Activated T-cell treated with anti-CD3 and anti-CD28 coated beads, Interleukin-2, amount 50 U/mL, for 48 hours (primary cell): ENCODE data around the gene MRC2.
"Not testable (repeated sequence)": the region's sequence is repeated elsewhere in the genome, so short reads cannot be mapped to it uniquely, and the experiment has no call there.

Experiments
- DNase-seq, 2 experiments: peaks; one replicate each; pipeline ENCODE4 v3.0.0-alpha.2; 2020

MRC2 gene, protein sequence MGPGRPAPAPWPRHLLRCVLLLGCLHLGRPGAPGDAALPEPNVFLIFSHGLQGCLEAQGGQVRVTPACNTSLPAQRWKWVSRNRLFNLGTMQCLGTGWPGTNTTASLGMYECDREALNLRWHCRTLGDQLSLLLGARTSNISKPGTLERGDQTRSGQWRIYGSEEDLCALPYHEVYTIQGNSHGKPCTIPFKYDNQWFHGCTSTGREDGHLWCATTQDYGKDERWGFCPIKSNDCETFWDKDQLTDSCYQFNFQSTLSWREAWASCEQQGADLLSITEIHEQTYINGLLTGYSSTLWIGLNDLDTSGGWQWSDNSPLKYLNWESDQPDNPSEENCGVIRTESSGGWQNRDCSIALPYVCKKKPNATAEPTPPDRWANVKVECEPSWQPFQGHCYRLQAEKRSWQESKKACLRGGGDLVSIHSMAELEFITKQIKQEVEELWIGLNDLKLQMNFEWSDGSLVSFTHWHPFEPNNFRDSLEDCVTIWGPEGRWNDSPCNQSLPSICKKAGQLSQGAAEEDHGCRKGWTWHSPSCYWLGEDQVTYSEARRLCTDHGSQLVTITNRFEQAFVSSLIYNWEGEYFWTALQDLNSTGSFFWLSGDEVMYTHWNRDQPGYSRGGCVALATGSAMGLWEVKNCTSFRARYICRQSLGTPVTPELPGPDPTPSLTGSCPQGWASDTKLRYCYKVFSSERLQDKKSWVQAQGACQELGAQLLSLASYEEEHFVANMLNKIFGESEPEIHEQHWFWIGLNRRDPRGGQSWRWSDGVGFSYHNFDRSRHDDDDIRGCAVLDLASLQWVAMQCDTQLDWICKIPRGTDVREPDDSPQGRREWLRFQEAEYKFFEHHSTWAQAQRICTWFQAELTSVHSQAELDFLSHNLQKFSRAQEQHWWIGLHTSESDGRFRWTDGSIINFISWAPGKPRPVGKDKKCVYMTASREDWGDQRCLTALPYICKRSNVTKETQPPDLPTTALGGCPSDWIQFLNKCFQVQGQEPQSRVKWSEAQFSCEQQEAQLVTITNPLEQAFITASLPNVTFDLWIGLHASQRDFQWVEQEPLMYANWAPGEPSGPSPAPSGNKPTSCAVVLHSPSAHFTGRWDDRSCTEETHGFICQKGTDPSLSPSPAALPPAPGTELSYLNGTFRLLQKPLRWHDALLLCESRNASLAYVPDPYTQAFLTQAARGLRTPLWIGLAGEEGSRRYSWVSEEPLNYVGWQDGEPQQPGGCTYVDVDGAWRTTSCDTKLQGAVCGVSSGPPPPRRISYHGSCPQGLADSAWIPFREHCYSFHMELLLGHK (N-terminal part only)

DNA sequence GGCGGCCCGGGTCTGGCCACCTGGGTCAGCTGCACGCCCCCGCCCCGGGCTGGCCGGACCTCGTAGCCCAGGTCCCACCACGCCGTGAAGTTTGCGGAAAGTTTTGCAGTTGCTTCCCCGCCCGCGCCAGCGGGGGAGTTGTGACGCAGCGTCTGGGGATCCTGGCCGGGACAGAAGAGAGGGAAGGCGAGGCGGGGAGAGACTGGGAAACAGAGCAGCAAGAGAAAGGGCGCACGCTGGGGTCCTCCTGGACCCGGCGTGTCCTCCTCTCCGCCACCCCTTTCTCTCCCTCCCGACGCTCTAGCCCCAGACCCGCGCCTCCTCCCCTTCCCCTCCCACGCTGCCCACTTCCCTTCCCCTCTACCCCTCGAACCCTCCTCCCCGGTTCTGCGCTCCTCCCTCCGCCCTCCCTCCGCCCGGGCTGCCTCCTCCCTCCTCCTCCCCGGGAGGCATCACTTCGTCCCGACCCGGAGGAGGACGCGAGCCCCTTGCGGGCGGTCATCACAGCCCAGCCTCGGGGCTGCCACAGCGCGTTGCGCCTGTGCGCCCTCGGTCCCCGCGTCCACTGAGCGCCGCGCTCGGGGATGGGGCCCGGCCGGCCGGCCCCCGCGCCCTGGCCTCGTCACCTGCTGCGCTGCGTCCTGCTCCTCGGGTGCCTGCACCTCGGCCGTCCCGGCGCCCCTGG is at the start of gene MRC2:
Gene MRC2 (plus strand): TSS at position 452 of the 685 bp plus-strand sequence. CDS start 133 bp downstream, at position 585.
- peak; percentile 66 to 74 for DNase-seq

DNA sequence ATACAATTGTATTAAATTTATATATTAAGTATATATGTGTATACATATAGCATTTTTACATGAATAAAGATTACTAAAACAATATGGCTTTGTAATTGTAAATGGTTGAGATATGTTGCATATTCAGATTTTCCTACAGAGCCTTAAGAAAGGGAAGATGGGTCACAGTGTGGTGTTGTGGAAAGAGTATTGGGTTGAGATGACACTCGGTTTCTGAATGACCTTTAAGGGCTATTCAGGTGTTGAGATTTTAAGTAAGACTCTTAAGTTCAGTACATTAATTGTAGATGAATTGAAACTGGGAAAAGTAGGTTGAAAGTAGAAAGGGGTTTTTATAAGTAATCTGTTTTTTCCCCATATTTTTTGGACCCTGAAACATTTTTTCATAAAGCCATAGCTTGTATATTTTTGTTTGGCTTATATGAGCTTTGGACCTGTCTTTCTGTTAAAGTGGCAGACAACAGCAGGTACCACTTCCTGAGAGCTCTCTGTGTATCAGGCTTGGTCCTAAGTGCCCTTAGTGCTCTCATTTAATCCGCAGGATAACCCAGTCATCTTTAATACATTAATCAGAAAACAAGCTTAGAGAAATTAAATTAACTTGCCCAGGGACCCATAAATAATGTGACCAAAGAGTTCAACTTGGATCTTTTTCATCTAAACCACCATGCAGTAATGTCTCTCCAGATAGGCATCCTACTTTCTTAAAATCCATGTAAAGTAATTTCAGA is 48.5 kb upstream of the MRC2 start:
- no peak for DNase-seq

DNA sequence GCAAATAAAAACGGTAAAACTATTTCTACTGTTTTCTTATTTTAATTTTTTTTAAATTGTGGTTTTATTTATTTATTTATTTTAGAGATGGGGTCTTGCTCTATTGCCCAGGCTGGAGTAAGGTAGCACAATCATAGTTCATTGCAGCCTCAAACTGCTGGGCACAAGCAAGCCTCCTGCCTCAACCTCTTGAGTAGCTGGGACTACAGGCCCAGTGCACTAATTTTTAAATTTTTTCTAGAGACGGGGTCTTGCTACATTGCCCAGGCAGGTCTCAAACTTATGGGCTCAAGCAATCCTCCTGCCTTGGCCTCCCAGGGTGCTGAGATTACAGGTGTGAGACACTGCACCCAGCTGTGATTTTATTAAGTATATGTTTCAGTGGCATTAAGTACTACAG is 46.5 kb upstream of the MRC2 start:
- no peak for DNase-seq

GRCh38 chr17:62581764-62582163 is 45.7 kb upstream of the MRC2 start:
- DNase-seq, result no peak

DNA sequence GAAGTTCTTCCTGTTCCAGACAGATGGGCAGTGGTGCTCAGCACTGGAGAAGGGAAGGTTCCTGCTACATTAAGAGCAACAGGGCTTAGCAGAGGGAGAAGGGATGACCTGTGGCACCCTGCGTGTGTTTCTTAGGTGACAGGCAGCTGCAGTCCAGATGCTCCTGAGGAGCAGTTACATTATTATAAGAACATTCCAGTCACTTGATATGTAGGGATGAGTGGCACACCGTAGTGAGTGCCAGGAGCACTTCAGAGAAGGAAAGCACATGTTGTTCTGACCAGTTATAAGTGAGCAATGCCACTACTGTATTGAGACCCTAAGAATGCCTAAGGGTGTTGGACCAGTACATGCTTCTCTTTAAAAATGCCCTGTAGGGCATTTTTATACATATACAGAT is 39.9 kb upstream of the MRC2 start:
- DNase-seq, result no peak

DNA sequence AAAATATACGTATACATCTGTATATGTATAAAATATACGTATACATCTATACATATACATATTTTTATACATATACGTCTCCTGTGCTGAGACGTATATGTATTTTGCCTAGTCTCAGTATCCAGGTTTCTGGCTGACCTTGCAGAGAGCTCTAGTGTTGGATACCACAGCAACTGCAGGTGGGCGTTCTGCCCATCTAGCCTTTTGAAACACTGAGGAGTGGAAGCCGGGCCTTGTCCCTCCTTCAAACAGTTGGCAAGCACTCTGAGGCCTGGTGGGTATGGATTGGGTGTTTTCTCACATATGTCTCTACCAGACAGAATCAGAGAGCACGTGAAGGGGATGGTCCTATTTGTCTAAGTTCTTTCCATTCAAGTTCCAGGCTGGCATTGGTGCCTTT is 39.4 kb upstream of the MRC2 start:
- DNase-seq, result no peak

GRCh38 chr17:62591333-62591732 is 36.1 kb upstream of the MRC2 start:
- no peak for DNase-seq

DNA sequence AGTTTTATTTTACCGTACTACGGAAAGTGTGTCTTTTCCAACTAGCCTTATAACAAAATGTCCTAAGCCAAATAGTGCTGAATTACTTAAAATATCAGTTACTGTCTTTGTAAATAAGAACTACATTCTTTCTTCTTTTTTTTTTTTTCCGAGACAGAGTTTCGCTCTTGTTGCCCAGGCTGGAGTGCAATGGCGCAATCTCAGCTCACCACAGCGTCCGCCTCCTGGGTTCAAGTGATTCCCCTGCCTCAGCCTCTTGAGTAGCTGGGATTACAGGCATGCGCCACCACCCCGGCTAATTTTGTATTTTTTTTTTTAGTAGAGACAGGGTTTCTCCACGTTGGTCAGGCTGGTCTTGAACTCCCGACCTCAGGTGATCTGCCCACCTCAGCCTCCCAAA is 35.6 kb upstream of the MRC2 start:
- DNase-seq, result not testable (repeated sequence)

GRCh38 chr17:62592341-62593099 is 35.0 kb upstream of the MRC2 start:
- DNase-seq, result no peak

DNA sequence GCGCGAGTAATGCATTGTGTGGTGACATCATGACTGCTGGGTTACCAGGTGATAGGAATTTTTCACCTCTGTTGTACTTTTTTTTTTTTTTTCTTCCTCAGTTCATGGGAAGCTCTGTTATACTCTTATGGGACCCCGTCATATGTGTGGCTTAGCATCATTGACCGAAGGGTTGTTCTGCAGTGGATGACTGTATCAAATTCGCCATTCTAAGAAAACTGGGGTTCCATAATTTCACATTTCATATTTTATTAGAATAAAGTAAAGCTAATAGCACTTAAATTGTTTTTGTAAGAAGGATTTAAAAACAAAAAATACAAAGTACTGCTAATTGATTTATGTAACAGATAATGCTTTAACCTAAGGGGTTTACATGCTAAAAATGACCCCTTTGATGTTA is 32.0 kb upstream of the MRC2 start:
- DNase-seq, result no peak

DNA sequence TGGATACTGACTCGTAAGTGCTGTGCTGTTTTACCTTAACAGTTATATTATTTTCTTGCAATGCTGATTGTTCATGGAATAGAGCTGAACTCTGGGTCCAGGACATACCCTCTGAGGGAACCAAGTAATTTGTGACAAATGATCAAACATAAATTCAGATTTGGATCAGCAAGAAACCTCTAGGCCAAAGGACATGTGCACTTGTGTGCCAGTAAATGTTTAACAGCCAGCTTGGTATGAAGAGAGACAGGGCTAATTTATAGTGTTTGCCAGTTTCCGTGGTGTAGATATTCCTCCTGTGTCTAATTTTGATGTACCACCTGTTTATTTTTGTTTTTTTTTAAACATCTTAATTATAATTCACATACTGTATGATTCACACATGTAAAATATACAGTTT is 30.8 kb upstream of the MRC2 start:
- no peak for DNase-seq

DNA sequence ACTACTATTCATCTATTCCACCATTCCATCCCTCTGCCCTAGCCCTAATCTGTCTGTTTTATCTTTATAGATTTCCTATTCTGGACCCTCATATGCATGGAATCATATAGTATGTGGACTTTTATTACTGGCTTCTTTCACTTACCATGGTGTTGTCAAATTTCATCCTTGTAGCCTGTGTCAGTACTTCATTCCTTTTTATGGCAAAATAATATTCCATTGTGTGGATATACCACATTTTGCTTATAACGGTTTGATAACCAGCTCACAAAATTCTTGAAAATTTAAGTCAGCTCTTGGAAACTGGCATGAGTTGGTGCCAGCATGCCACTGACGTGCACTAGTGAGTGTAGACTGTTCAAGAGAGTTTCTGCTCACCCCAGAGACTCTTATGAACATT is 30.3 kb upstream of the MRC2 start:
- DNase-seq, result no peak

- no peak for DNase-seq
Observed at GRCh38 chr17:62597920-62598319, 29.6 kb upstream of the MRC2 start.

DNA sequence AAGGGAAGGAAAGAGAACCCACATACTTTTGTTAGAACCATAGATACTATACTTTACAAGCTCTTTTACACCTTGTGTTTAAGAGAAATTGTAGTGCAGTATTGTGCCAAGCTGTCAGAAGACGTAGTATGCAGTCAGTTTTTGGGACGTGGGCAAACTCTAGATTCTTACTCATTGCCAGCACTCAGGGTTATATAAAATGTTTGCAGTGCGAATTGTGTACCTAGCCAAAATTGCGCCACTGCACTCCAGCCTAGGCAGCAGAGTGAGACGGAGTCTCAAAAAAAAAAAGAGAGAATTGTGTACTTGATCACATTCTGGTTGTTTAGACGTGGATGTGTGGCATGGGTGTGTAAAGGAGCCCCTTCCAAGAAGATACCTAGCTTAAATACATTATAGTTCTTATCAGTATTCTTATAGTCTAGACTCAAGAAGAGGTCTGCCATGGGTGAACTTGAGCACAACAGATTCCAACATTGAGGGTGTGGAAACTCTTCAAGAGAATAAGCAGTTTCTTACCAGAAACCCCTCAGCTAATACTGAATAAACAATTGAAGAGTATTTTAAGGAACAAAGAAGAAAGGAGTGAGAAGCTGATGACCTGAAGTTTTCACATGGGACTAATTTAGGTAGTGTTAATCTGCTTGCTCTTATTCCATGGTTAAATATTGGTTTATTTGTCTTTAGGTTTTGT is 27.4 kb upstream of the MRC2 start:
- DNase-seq, result no peak

- DNase-seq, result no peak
Observed at GRCh38 chr17:62600805-62601204, 26.7 kb upstream of the MRC2 start.

GRCh38 chr17:62601471-62601870 is 26.0 kb upstream of the MRC2 start:
- DNase-seq, result no peak

DNA sequence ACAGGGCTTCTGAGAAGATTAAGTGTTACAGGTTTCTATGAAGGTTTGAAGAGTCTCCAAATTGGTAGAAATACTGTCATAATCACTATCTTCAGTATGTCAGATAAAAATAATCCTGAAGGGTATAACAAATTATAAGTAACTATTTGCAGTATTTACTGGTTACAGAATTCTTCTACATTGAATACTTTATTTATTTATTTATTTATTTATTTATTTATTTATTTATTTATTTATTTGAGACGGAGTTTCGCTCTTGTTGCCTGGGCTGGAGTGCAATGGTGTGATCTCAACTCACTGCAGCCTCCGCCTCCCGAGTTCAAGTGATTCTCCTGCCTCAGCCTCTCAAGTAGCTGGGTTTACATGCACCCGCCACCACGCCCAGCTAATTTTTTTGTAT is 23.7 kb upstream of the MRC2 start:
- not testable (repeated sequence) for DNase-seq

DNA sequence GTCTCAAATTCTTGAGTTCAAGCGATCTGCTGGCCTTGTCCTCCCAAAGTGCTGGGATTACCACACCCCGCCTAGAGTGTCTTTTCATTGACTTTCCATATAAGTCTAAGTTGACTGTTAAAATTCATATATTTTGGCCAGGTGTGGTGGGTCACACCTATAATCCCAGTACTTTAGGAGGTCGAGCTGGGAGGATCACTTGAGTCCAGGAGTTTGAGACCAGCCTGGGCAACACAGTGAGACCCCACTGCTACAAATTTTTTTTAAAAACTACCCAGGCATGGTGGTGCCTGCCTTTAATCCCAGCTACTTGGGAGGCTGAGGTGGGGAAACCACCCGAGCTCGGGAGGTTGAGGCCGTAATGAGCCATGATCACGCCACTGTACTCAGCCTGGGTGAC is 21.9 kb upstream of the MRC2 start:
- DNase-seq, result no peak

DNA sequence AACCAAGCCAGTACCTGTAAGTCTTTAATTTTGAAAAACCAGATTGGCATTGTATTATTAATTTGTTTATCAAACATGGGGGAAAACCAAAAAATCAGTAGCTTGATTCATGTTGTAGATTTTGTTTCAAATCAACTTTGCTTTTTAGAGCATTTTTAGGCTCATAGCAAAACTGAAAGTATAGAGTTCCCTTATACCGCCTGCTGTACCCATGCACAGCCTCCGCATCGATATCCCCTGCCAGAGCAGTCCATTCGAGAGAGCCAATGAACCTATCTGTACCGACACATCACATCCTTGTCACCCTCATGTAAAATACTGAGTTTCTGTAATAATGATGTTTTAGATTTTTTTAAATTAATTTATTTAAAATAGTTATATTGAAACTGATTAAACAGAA is 16.2 kb upstream of the MRC2 start:
- DNase-seq, result no peak

DNA sequence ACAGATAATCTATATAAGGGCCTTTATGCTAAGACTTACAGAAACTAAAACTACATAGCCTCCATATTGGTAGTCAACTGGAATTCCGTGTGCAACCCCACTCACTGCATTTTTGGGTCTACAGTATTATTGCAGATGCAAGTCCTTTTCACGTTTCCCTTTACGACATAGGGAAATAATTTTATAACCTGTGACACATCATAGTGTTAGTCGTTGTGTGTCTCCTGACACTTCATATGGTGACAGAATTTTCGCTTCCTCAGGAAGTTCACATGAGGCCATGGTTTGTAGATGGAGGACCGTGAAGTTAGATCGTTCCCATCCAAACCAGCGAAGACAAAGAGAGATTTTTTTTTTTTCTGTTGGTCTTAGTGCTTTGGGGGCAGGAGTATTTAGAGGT is 15.7 kb upstream of the MRC2 start:
- no peak for DNase-seq
